Measurements from ENCODE around the gene AGGF1. TPM values are rescaled to one million over a fixed set of nuclear protein-coding genes. Genes with fewer than 3 reads are reported as not detected.

AGGF1 gene
- polyA plus RNA-seq, 1 donor from 2014 or later: 41.2 TPM

DNA sequence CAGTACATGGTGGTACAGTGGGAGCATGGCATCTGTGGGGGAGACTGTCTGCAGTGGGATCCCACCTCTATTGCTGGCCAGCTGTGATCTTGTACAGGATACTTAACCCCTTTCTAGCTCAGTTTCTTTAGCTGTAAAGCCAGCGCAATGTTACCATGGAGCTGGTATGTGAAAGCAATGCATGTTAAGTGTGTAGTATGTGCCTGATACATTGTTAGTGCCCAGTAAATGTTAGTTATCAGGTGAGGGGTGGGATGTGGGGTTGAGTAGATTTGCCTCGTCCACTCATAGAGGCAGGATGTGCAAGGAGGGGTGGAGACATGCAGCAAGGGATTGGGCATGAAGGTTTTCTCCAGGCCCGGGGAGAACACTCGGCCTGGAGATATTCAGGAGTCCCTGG, 44.5 kb downstream of the AGGF1 start:
- Histone ChIP-seq H3K36me3 (ENCODE audit: insufficient read depth, low read length) (no peaks in the 10 kb centered on the region), H3K4me3 (ENCODE audit: low read length) (no peak overlapping the region), H3K27ac (ENCODE audit: low read length) (no peak overlapping the region), H3K9me2 (ENCODE audit: insufficient read depth, low read length) (no peaks in the 10 kb centered on the region), H3K27me3 (ENCODE audit: insufficient read depth, low read depth, low read length) (peaks cover 8% of the 10 kb centered on the region), H3K9me3 (ENCODE audit: low read length) (no peaks in the 10 kb centered on the region), H3K4me2 (ENCODE audit: low read length) (no peak overlapping the region), H3K9ac (ENCODE audit: low read length) (no peak overlapping the region), H2AFZ (ENCODE audit: low read depth, low read length) (no peak overlapping the region), H3F3A (ENCODE audit: insufficient read depth, low read length, poor library complexity, severe bottlenecking) (no peaks in the 10 kb centered on the region), H3K79me2 (replicated peaks; ENCODE audit: insufficient read depth, low read length) (no peaks in the 10 kb centered on the region), H4K20me1 (ENCODE audit: insufficient read depth) (no peaks in the 10 kb centered on the region)
- TF ChIP-seq SMC3 (conservative IDR thresholded peaks at IDR 0.05; ENCODE audit: poor library complexity) (no peak), MXI1 (conservative IDR thresholded peaks at IDR 0.05; ENCODE audit: poor library complexity, severe bottlenecking) (no peak), POLR2AphosphoS5 (IDR thresholded peaks at IDR 0.05) (no peak), RAD21 (conservative IDR thresholded peaks at IDR 0.05) (no peak), TAF1 (IDR thresholded peaks at IDR 0.05; ENCODE audit: low read depth) (no peak), EP300 (conservative IDR thresholded peaks at IDR 0.05; ENCODE audit: poor library complexity, severe bottlenecking) (no peak), EZH2 (IDR thresholded peaks at IDR 0.05; ENCODE audit: borderline replicate concordance, insufficient read depth, low read length, poor library complexity, severe bottlenecking) (no peak), REST (IDR thresholded peaks at IDR 0.05; ENCODE audit: borderline replicate concordance) (no peak)
- TF ChIP-seq, protein P1, sequence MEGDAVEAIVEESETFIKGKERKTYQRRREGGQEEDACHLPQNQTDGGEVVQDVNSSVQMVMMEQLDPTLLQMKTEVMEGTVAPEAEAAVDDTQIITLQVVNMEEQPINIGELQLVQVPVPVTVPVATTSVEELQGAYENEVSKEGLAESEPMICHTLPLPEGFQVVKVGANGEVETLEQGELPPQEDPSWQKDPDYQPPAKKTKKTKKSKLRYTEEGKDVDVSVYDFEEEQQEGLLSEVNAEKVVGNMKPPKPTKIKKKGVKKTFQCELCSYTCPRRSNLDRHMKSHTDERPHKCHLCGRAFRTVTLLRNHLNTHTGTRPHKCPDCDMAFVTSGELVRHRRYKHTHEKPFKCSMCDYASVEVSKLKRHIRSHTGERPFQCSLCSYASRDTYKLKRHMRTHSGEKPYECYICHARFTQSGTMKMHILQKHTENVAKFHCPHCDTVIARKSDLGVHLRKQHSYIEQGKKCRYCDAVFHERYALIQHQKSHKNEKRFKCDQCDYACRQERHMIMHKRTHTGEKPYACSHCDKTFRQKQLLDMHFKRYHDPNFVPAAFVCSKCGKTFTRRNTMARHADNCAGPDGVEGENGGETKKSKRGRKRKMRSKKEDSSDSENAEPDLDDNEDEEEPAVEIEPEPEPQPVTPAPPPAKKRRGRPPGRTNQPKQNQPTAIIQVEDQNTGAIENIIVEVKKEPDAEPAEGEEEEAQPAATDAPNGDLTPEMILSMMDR (IDR thresholded peaks at IDR 0.05; ENCODE audit: poor library complexity, severe bottlenecking): no peak

DNA sequence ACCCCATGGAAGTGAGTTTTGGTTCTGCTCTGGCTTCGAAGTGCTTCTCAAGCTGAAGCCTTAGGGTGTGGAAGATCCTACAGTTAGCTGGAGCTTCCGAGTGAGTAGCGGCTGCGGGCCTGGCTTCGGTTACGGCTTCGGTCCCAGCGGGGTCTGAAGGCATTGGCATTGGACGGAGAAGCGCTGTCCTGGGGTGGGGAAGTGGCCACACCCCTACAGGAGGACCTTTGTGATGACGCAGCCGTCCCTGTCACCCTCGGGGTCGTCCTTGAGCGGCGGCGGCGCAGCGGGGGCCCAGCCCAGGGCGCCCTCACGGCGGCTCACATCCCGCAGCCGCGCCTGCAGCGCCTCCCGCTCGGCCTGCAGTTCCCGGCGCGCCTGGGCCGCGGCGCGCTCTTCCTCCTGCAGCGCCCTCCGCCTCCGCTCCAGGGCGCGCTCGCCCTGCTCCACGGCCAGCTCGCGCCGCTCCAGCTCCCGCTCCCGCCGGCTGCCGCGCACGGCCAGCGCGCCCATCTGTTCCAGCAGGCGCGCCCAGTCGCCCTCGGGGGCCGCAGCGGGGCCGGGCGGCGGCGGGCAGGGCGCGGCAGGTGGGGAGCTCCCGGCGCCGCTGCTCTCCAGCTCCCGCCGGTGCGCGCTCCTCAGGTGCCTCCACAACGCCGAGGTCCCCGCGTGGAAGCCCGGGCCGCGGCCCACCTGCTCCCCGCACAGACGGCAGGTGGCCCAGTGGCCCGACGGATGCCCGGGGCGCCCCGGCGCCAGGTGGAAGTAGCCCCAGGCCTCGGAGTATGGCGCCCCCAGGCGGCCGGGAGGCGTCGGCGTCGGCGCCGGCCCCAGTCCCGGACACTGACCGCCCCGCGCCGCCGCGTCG, 47.0 kb downstream of the AGGF1 start:
- H3F3A ChIP-seq (ENCODE audit: insufficient read depth, low read length, poor library complexity, severe bottlenecking): no peaks in the 10 kb centered on the region
- H3K4me3 ChIP-seq (ENCODE audit: low read length): no peak overlapping the region
- H2AFZ ChIP-seq (ENCODE audit: low read depth, low read length): no peak overlapping the region
- no peak overlapping the region for H3K4me2 ChIP-seq (ENCODE audit: low read length)
- H3K9me3 ChIP-seq (ENCODE audit: low read length): no peaks in the 10 kb centered on the region
- H3K9ac ChIP-seq (ENCODE audit: low read length): no peak overlapping the region
- no peak for TF ChIP-seq TAF1 (IDR thresholded peaks at IDR 0.05; ENCODE audit: low read depth)
- TF ChIP-seq, protein P1 (IDR thresholded peaks at IDR 0.05; ENCODE audit: poor library complexity, severe bottlenecking): peak; percentile 41
- no peaks in the 10 kb centered on the region for H4K20me1 ChIP-seq (ENCODE audit: insufficient read depth)
- H3K36me3 ChIP-seq (ENCODE audit: insufficient read depth, low read length): no peaks in the 10 kb centered on the region
- no peaks in the 10 kb centered on the region for H3K79me2 ChIP-seq (replicated peaks; ENCODE audit: insufficient read depth, low read length)
- H3K9me2 ChIP-seq (ENCODE audit: insufficient read depth, low read length): no peaks in the 10 kb centered on the region
- H3K27me3 ChIP-seq (ENCODE audit: insufficient read depth, low read depth, low read length): peaks cover 8% of the 10 kb centered on the region
- no peak overlapping the region for H3K27ac ChIP-seq (ENCODE audit: low read length)

Data from neural cell (in vitro differentiated cells).